Effector memory CD4-positive, alpha-beta T cell (primary cell): Measurements from ENCODE around the gene LAMA1.

Experiments
- DNase-seq, 3 donors: peaks; one replicate each; pipeline ENCODE4 v3.0.0-alpha.2; 2020
- H3K27ac ChIP-seq: 2 replicates; pipeline ENCODE4 v1.7.0; 2013; ENCODE audit warnings: mild to moderate bottlenecking, low read length, moderate library complexity; ENCODE audit not compliant: insufficient read depth, poor library complexity, severe bottlenecking
- H3K27me3 ChIP-seq: replicated peaks from 2 replicates; pipeline ENCODE4 v1.7.0; 2013; ENCODE audit warnings: mild to moderate bottlenecking, low read length; ENCODE audit not compliant: insufficient read depth, control insufficient read depth, poor library complexity, severe bottlenecking
- H3K36me3 ChIP-seq: 2 replicates; pipeline ENCODE4 v1.7.0; 2013; ENCODE audit warnings: mild to moderate bottlenecking, low read length, moderate library complexity; ENCODE audit not compliant: control insufficient read depth, insufficient read depth
- H3K4me1 ChIP-seq: 2 replicates; pipeline ENCODE4 v1.7.0; 2013; ENCODE audit warnings: low read length, mild to moderate bottlenecking; ENCODE audit not compliant: control insufficient read depth, insufficient read depth, poor library complexity, severe bottlenecking
- H3K4me3 ChIP-seq: 2 replicates; pipeline ENCODE4 v1.7.0; 2013; ENCODE audit warnings: low read length, low read depth, mild to moderate bottlenecking; ENCODE audit not compliant: insufficient read depth, poor library complexity, severe bottlenecking
- H3K9me3 ChIP-seq: 2 replicates; pipeline ENCODE4 v1.7.0; 2013; ENCODE audit warnings: mild to moderate bottlenecking, low read length, moderate library complexity; ENCODE audit not compliant: control insufficient read depth
- total RNA-seq, 3 donors: gene quantifications; one replicate each; lab custom pipeline; 2026; lab: John Stamatoyannopoulos, UW

Gene LAMA1, protein sequence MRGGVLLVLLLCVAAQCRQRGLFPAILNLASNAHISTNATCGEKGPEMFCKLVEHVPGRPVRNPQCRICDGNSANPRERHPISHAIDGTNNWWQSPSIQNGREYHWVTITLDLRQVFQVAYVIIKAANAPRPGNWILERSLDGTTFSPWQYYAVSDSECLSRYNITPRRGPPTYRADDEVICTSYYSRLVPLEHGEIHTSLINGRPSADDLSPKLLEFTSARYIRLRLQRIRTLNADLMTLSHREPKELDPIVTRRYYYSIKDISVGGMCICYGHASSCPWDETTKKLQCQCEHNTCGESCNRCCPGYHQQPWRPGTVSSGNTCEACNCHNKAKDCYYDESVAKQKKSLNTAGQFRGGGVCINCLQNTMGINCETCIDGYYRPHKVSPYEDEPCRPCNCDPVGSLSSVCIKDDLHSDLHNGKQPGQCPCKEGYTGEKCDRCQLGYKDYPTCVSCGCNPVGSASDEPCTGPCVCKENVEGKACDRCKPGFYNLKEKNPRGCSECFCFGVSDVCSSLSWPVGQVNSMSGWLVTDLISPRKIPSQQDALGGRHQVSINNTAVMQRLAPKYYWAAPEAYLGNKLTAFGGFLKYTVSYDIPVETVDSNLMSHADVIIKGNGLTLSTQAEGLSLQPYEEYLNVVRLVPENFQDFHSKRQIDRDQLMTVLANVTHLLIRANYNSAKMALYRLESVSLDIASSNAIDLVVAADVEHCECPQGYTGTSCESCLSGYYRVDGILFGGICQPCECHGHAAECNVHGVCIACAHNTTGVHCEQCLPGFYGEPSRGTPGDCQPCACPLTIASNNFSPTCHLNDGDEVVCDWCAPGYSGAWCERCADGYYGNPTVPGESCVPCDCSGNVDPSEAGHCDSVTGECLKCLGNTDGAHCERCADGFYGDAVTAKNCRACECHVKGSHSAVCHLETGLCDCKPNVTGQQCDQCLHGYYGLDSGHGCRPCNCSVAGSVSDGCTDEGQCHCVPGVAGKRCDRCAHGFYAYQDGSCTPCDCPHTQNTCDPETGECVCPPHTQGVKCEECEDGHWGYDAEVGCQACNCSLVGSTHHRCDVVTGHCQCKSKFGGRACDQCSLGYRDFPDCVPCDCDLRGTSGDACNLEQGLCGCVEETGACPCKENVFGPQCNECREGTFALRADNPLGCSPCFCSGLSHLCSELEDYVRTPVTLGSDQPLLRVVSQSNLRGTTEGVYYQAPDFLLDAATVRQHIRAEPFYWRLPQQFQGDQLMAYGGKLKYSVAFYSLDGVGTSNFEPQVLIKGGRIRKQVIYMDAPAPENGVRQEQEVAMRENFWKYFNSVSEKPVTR (N-terminal part only)
- total RNA-seq = 0 reads per million in 3 donors

DNA sequence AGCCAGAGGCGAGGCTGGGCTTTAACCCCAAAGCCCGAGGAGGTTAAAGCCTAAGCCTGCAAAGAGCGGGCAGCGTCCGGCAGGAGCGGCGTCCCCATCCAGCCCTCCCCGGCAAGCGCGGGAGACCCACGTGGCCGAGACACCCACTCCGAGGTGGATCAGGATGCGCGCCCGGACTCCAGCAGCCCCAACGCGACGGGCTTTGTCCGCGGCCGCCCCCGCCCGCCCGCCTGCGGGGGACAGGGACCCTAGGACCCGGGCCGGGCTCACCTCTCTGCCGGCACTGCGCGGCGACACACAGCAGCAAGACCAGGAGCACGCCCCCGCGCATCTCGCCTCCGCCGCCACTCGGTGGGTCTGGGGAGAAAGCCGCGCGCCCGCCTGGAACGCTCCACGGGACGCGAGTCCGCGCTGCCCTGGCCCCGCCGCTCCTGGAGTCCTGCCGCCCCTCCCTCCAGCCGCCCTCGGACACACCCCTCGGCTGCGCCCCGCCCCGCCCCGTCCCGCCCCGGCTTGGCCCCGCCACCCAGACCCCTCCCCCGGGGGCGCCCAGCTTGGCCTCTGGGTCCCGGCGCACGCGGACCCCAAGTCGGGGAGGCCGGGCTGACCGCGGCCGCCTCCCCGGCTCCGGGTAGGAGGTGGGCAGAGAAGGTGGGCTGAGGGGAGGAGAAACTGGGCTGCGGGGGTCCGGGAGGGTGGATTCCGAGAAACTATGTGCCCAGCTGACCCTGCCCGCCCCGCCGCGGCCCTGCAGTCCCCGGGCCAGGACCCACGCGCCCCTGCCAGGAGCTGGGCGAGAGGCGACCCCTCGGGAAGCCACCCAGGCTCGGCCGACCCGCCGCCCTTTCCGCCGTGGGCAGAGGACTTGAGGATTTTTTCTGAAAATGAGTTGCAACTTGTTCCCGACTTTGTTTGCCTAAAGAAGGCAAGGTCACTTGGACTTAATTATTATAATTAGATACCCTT is at the start of gene LAMA1:
TSS of gene LAMA1 (minus strand) at position 408 of the 966 bp plus-strand sequence. CDS start at position 331, 77 bp downstream.
- H3K4me3 ChIP-seq = no peak within 1 kb of the TSS
- H3K9me3 ChIP-seq = no peaks in the 10 kb centered on the region
- H3K27ac ChIP-seq = no peak within 1 kb of the TSS
- H3K4me1 ChIP-seq = no peaks in the 10 kb centered on the region
- H3K36me3 ChIP-seq = no peaks in the 10 kb centered on the region
- no peak for DNase-seq
- peaks cover 3% of the 10 kb centered on the region for H3K27me3 ChIP-seq

DNA sequence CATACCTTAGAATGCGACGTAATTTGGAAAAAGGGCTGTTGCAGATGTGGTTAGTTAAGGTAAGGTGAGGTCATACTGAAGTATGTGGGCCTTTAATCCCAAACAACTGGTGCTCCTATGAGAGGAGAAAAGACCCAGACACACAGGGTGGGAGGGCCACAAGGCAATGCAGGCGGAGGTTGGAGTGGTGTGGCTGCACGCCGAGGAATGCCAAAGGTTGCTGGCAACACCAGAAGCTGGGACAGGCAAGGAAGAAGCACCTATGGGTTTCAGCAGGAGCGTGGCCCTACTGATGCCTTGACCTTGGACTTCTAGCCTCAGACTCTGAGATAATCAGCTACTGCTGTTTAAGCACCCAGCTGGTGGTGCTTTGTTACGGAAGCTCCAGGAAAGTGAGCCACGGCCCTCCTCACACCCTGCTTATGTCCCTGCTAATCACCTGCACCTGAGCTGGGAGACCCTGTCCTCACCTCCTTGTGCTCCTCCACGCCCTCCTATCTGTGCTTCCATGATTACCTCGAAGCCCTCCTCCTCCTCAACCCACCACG is 48.3 kb upstream of the LAMA1 start:
- no peak for DNase-seq
- Histone ChIP-seq H3K27ac (no peak overlapping the region), H3K9me3 (no peaks in the 10 kb centered on the region), H3K4me1 (no peaks in the 10 kb centered on the region), H3K27me3 (no peaks in the 10 kb centered on the region), H3K4me3 (no peak overlapping the region), H3K36me3 (no peaks in the 10 kb centered on the region)

DNA sequence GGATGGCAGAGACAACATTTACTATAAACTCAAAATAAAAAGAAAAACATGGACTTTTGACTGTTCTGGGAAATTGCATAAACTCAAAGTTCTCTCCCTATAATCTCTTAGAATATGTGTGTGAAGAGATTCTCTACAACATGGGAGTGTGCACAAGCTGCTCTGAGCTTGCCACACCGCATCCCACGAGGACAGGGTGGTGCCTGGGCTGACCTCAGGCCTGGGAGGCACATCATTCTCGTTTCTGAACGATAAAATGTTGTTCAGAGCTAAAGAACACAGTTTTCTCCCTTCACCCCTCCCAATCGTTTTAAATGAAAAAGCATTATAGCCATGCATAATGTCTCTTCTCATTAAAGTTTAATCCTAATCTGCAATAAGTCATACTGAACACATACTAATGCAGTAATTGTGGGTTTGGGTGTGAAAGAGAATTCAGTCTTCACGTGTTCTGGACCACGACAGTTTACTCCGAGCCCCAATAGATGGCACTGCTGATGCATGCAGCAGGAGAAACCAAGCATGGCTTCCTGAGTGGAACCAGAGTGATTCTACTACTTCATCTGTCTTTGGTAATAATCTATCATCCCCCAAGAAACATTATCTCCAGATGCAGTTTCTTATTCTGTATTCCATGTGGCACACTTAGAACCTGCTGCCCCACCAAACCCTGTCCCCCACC is 46.9 kb upstream of the LAMA1 start:
- H3K27ac ChIP-seq = no peak overlapping the region
- DNase-seq = no peak
- no peaks in the 10 kb centered on the region for H3K9me3 ChIP-seq
- no peak overlapping the region for H3K4me3 ChIP-seq
- H3K4me1 ChIP-seq = no peaks in the 10 kb centered on the region
- no peaks in the 10 kb centered on the region for H3K27me3 ChIP-seq
- H3K36me3 ChIP-seq = no peaks in the 10 kb centered on the region

DNA sequence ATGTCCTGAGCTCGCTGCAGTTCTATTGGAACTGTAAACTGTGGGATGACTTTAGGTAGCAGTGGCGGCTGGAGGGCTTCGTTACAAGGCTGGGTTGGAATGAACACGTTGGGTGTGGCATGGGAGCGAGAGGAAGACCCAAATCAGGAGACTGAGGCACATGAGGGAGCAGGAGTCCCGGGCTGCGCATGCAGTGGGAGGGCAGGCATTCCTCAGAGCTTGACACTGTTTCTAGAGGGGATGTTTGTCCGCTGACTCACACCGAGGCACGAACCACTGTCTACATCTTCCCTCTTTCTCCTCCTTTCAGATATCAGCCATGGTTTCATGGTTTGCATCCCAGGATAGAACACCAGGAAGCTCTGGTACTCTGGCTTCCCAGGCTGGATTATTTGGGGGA is 40.6 kb upstream of the LAMA1 start:
- H3K27me3 ChIP-seq = no peaks in the 10 kb centered on the region
- H3K36me3 ChIP-seq = no peaks in the 10 kb centered on the region
- H3K4me1 ChIP-seq = no peaks in the 10 kb centered on the region
- no peak overlapping the region for H3K4me3 ChIP-seq
- DNase-seq = no peak
- H3K9me3 ChIP-seq = no peaks in the 10 kb centered on the region
- no peak overlapping the region for H3K27ac ChIP-seq

DNA sequence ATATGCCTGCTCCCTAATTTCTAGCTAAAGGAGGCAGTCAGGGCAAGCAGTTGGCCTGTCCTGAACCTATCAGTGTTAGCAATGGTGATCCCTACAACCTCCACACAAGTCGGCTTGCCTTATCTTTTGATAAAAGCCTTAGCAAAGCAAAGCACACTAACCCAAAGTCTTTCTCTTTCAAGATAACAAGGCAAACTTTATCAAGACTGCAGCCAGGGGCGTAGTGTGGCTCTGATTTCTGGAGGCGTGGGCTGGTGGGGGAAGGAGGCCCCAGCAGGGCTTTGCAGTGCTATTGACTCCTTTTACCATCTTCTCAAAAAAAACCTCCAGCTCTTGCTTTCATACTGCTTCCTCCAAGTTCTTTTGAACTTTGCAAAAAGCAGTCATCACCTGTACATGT is 40.2 kb upstream of the LAMA1 start:
- Histone ChIP-seq H3K27ac (no peak overlapping the region), H3K27me3 (no peaks in the 10 kb centered on the region), H3K4me3 (no peak overlapping the region), H3K36me3 (no peaks in the 10 kb centered on the region), H3K4me1 (no peaks in the 10 kb centered on the region), H3K9me3 (no peaks in the 10 kb centered on the region)
- DNase-seq = no peak

DNA sequence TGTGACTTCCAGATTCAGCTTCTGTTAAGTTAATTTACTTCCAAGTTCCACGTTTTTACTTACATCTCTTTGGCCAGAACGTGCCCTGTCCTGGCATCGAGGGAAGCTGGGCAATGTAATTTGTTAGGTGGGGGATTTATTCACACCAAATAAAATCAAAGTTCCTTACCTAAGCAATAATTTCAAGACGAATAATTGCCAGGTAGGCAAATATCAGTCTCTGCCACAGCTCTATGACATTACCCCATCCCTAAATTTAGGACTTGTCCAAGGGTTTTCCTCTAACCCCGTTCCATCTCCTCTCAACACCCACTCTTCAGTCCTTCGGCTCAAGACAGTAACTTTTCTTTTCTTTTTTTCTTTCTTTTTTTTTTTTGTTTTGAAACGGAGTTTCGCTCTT is 38.3 kb upstream of the LAMA1 start:
- H3K36me3 ChIP-seq = no peaks in the 10 kb centered on the region
- no peaks in the 10 kb centered on the region for H3K27me3 ChIP-seq
- no peak for DNase-seq
- no peak overlapping the region for H3K27ac ChIP-seq
- H3K4me1 ChIP-seq = no peaks in the 10 kb centered on the region
- H3K9me3 ChIP-seq = no peaks in the 10 kb centered on the region
- H3K4me3 ChIP-seq = no peak overlapping the region

DNA sequence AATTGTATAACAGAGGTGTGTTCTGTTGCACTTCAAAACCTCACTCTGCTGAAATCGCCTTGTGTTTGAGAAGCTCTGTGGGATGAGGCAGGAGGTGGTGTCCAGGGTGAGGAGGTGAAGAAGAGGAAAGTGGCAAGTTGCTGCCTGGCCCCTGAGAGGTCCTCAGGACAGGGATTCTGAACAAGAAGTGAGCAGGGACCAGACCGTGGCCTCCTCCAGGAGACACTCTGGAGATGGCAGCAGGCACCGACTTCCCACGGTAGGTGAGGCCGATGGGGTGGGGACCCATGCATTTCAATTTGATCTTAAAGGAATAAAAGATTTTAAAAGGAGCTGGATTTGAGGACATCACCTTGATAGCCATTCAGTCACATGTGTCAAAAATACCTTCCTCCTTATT is 37.5 kb upstream of the LAMA1 start:
- no peaks in the 10 kb centered on the region for H3K4me1 ChIP-seq
- H3K27ac ChIP-seq = no peak overlapping the region
- H3K27me3 ChIP-seq = no peaks in the 10 kb centered on the region
- H3K9me3 ChIP-seq = no peaks in the 10 kb centered on the region
- no peaks in the 10 kb centered on the region for H3K36me3 ChIP-seq
- no peak overlapping the region for H3K4me3 ChIP-seq
- no peak for DNase-seq

DNA sequence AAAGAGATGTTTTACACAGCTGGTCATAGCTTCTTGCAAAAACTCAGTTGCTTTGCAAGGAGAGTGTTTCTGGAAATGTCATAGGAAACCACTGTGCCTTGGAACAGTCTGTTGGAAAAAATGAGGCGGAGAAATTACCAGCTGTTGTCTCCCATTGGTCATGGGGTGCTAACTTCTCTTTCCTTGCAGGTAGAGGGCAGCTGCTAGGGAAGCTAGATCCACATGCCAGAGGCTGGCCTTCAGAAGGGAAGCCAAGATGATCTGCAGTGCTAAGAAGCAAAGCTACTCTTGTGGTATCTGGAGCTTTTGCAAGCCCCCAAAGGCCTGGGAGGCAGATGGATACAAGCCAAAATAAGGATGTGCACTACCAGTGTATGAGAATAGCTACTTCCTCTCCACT is 34.8 kb upstream of the LAMA1 start:
- Histone ChIP-seq H3K36me3 (no peaks in the 10 kb centered on the region), H3K27me3 (no peaks in the 10 kb centered on the region), H3K4me1 (no peaks in the 10 kb centered on the region), H3K27ac (no peak overlapping the region), H3K9me3 (no peaks in the 10 kb centered on the region), H3K4me3 (no peak overlapping the region)
- DNase-seq = no peak
